ENCODE data around the gene NDUFS1. TPM values are rescaled to one million over a fixed set of nuclear protein-coding genes. Genes with fewer than 3 reads are reported as not detected.

Gene NDUFS1
- total and polyA plus RNA-seq, 2 of the 4 experiments (the other 2 are of a cell fraction): 72.1 to 118 TPM

DNA sequence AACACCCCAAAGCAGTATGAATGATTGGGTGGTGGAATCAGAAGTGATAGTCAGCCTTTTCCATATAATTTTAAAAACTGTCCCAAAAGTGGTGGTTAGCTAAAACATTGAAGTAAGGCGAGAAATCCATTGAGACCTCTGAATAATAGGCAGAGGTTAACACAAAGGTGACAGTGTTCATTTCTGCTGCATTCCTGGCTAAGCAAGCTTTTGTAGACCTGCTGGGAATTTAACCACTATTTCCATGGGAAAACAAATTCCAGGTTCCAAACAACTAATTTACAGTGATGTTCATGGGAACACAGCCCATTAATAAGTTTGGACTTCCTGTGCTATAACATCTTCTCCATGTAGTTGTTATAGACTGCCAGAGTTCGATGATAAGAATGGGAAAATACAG lies 66.9 kb downstream of the NDUFS1 start:
- Histone ChIP-seq H2BK120ac (ENCODE audit: low read depth, low read length) (no peak overlapping the region), H2AK9ac (replicated peaks; ENCODE audit: low read depth, low read length, poor library complexity) (no peak overlapping the region), H2BK20ac (ENCODE audit: low read depth, low read length) (no peak overlapping the region), H3K18ac (ENCODE audit: low read depth, low read length) (no peak overlapping the region), H3K4me2 (ENCODE audit: low read depth, low read length) (no peak overlapping the region), H3K9me1 (ENCODE audit: insufficient read depth, low read length) (0 out of 2 replicates have a peak, but pooled peaks cover 3% of the 10 kb centered on the region), H3K27ac (ENCODE audit: insufficient read depth, low read length) (no peak overlapping the region), H3K23ac (ENCODE audit: low read depth, low read length) (no peak overlapping the region), H3K9me3 (ENCODE audit: control insufficient read depth, insufficient read depth, low read length) (no peaks in the 10 kb centered on the region), H4K91ac (ENCODE audit: insufficient read depth, low read depth, low read length) (no peak overlapping the region), H3K14ac (replicated peaks; ENCODE audit: low read depth, low read length) (no peak overlapping the region), H3K79me1 (ENCODE audit: low read depth in 1 of 2, low read length in 2 of 2) (peaks cover 4 to 13% of the 10 kb centered on the region in 2 experiments; a peak in 3 of 4 replicates), H2BK15ac (ENCODE audit: low read depth, low read length) (no peak overlapping the region), H3K4ac (ENCODE audit: low read depth, low read length) (no peak overlapping the region), H3K36me3 (ENCODE audit: control insufficient read depth, insufficient read depth, low read length) (no peaks in the 10 kb centered on the region; the same call in none of the 2 replicates), H2AK5ac (ENCODE audit: low read depth, low read length) (no peak overlapping the region), H3K27me3 (ENCODE audit: control insufficient read depth, insufficient read depth, low read length) (no peaks in the 10 kb centered on the region), H4K8ac (ENCODE audit: low read depth in 2 of 2, low read length in 2 of 2) (no peak overlapping the region), H2BK5ac (ENCODE audit: low read depth, low read length, poor library complexity, severe bottlenecking) (no peak overlapping the region), H3K4me3 (ENCODE audit: insufficient read depth, low read depth, low read length) (no peak overlapping the region), H3K56ac (ENCODE audit: extremely low read depth, insufficient read depth, low read length) (no peak overlapping the region), H4K5ac (ENCODE audit: low read depth, low read length) (no peak overlapping the region), H4K20me1 (ENCODE audit: insufficient read depth, low read length) (no peaks in the 10 kb centered on the region), H2AFZ (replicated peaks; ENCODE audit: low read length, poor library complexity) (no peak overlapping the region), H3K9ac (ENCODE audit: low read depth, low read length) (no peak overlapping the region), H3K4me1 (ENCODE audit: control insufficient read depth, insufficient read depth, low read length) (no peaks in the 10 kb centered on the region)
- dilution Hi-C loops (cut with HindIII; ENCODE audit: low sequenced_read_pairs, unreplicated experiment) (no loop called here), intact Hi-C loops (cut with micrococcal nuclease) (no loop called here), in situ Hi-C loops (cut with MboI; ENCODE audit: low sequenced_read_pairs) (no loop called here)
- CTCF ChIA-PET: no interaction called here
- TF ChIP-seq CHD1 (IDR thresholded peaks at IDR 0.05; ENCODE audit: low read depth, low read length) (no peak), BHLHE40 (IDR thresholded peaks at IDR 0.05; ENCODE audit: low read depth, low read length) (no peak), SMC3 (IDR thresholded peaks at IDR 0.05; ENCODE audit: low read depth, low read length) (no peak), FOS (IDR thresholded peaks at IDR 0.05; ENCODE audit: low read depth, low read length) (no peak), POLR2A (IDR thresholded peaks at IDR 0.05; ENCODE audit: low read depth, low read length) (no peak), CEBPB (IDR thresholded peaks at IDR 0.05; ENCODE audit: low read depth, low read length) (no peak), RAD21 (IDR thresholded peaks at IDR 0.05; ENCODE audit: low read length) (no peak), MAFK (IDR thresholded peaks at IDR 0.05; ENCODE audit: low read depth, low read length) (no peak), RCOR1 (IDR thresholded peaks at IDR 0.05; ENCODE audit: insufficient replicate concordance, low read length) (no peak), RFX5 (IDR thresholded peaks at IDR 0.05; ENCODE audit: low read depth, low read length) (no peak), MAZ (IDR thresholded peaks at IDR 0.05; ENCODE audit: borderline replicate concordance, low read depth, low read length) (no peak), NFE2L2 (IDR thresholded peaks at IDR 0.05; ENCODE audit: low read depth, low read length) (no peak), MXI1 (IDR thresholded peaks at IDR 0.05; ENCODE audit: borderline replicate concordance, low read depth, low read length) (no peak)
- TF ChIP-seq, protein P1, sequence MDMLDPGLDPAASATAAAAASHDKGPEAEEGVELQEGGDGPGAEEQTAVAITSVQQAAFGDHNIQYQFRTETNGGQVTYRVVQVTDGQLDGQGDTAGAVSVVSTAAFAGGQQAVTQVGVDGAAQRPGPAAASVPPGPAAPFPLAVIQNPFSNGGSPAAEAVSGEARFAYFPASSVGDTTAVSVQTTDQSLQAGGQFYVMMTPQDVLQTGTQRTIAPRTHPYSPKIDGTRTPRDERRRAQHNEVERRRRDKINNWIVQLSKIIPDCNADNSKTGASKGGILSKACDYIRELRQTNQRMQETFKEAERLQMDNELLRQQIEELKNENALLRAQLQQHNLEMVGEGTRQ (IDR thresholded peaks at IDR 0.05; ENCODE audit: low read depth, low read length): no peak
- TF ChIP-seq, protein P2, sequence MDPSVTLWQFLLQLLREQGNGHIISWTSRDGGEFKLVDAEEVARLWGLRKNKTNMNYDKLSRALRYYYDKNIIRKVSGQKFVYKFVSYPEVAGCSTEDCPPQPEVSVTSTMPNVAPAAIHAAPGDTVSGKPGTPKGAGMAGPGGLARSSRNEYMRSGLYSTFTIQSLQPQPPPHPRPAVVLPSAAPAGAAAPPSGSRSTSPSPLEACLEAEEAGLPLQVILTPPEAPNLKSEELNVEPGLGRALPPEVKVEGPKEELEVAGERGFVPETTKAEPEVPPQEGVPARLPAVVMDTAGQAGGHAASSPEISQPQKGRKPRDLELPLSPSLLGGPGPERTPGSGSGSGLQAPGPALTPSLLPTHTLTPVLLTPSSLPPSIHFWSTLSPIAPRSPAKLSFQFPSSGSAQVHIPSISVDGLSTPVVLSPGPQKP (IDR thresholded peaks at IDR 0.05; ENCODE audit: borderline replicate concordance, low read depth, low read length): no peak
- TF ChIP-seq, protein P3, sequence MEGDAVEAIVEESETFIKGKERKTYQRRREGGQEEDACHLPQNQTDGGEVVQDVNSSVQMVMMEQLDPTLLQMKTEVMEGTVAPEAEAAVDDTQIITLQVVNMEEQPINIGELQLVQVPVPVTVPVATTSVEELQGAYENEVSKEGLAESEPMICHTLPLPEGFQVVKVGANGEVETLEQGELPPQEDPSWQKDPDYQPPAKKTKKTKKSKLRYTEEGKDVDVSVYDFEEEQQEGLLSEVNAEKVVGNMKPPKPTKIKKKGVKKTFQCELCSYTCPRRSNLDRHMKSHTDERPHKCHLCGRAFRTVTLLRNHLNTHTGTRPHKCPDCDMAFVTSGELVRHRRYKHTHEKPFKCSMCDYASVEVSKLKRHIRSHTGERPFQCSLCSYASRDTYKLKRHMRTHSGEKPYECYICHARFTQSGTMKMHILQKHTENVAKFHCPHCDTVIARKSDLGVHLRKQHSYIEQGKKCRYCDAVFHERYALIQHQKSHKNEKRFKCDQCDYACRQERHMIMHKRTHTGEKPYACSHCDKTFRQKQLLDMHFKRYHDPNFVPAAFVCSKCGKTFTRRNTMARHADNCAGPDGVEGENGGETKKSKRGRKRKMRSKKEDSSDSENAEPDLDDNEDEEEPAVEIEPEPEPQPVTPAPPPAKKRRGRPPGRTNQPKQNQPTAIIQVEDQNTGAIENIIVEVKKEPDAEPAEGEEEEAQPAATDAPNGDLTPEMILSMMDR (conservative IDR thresholded peaks at IDR 0.05; ENCODE audit: low read depth, low read length): no peak
- WGBS, 2 experiments (ENCODE audit: extremely low coverage in 2 of 2, insufficient read length in 1 of 2): no CpG with 5 or more reads among the region's 2 CpGs
- POLR2A ChIA-PET (ENCODE audit: unreplicated experiment): no interaction called here
- no peak for ATAC-seq (ENCODE audit: low read depth)
- BruUV-seq (replicated peaks): no TSS peak
- no peak for DNase-seq

Measured in IMR-90 (cell line).